Upper lobe of right lung (tissue), 1 donor: Measurements from ENCODE around the gene LRRN3. TPM values are rescaled to one million over a fixed set of nuclear protein-coding genes. Genes with fewer than 3 reads are reported as not detected.

Source experiments
- ATAC-seq: fragments of 200-7000 bp; cut with Tn5 transposase; one replicate; pipeline ENCODE4 v1.9.1; 2020; ENCODE audit warnings: mild to moderate bottlenecking, moderate library complexity
- DNase-seq: peaks from one replicate; pipeline ENCODE4 v3.0.0-alpha.2; 2020
- H3K27ac ChIP-seq: fragments of 200-600 bp; one replicate; pipeline ENCODE4 v1.8.0; 2022
- H3K27me3 ChIP-seq: fragments of 200-600 bp; one replicate; pipeline ENCODE4 v1.8.0; 2022; ENCODE audit warnings: mild to moderate bottlenecking
- H3K36me3 ChIP-seq: fragments of 200-600 bp; one replicate; pipeline ENCODE4 v1.8.0; 2022
- H3K4me1 ChIP-seq: fragments of 200-600 bp; one replicate; pipeline ENCODE4 v1.8.0; 2022
- H3K4me3 ChIP-seq: fragments of 200-600 bp; one replicate; pipeline ENCODE4 v1.8.0; 2022; ENCODE audit warnings: mild to moderate bottlenecking
- H3K9me3 ChIP-seq: fragments of 200-600 bp; one replicate; pipeline ENCODE4 v1.8.0; 2022
- intact Hi-C: fragments of 100-400 bp; cut with DNase I; formaldehyde crosslinking; loops from one replicate; pipeline ENCODE4 v1.11.0; 2022
- long read RNA-seq: library from polyadenylated mRNA; unstranded; transcript quantifications from one replicate; pipeline ENCODE4 v2.0.0, GENCODE V29; 2021
- total RNA-seq: library from RNA; stranded (reverse); fragmentation: NEBNext Ultra II Directional; extraction: Animal tissue kit (Norgen Biotek cat#: 25700); gene quantifications from one replicate; pipeline ENCODE4 v1.2.1, GENCODE V29; 2021
- TF ChIP-seq, protein P1 (sequence below): fragments of 200-600 bp; IDR thresholded peaks from one replicate; pipeline ENCODE4 v1.8.0; 2022; ENCODE audit warnings: antibody characterized with exemption
- donor health status: DM: no; HTN: yes; CAD: no; lungs with severe emphysema.

LRRN3 gene
- 8.9 TPM for total RNA-seq
- long read RNA-seq, transcript LRRN3-203 (2 exons, 3,513 nt), result major isoform, 10 of 22 reads
- long read RNA-seq, partial matches to known transcripts, result 0 of 22 reads
- long read RNA-seq, other reads (novel, unspliced or antisense), result 6 of 22 reads

DNA sequence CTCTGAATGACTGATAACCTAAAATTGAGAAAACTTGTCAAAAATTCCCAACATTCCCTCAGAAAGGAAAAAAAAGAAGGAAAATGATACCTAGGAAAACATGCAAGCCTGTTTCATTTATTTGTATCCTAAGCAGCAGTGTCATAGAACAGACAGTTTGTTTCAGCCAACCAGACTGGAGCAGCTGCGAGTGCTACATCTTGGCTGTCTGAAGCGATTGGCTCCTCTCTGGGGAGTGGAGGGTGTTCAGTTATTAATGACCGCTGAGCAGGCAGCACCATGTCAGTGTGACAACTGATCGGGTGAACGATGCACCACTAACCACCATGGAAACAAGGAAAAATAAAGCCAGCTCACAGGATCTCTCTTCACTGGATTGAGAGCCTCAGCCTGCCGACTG, at the start of gene LRRN3:
Gene LRRN3 (plus strand): TSS at position 282 of the 400 bp plus-strand sequence. CDS start 31,646 bp downstream, outside the sequence.
- Histone ChIP-seq H3K9me3 (no peaks in the 10 kb centered on the region), H3K27ac (peak within 1 kb of the TSS; percentile 28), H3K4me3 (peak within 1 kb of the TSS; percentile 42), H3K36me3 (no peaks in the 10 kb centered on the region), H3K27me3 (no peaks in the 10 kb centered on the region), H3K4me1 (no peaks in the 10 kb centered on the region)
- intact Hi-C loops, result no loop called here
- ATAC-seq (peak; percentile 67), DNase-seq (no peak)
- TF ChIP-seq, protein P1, sequence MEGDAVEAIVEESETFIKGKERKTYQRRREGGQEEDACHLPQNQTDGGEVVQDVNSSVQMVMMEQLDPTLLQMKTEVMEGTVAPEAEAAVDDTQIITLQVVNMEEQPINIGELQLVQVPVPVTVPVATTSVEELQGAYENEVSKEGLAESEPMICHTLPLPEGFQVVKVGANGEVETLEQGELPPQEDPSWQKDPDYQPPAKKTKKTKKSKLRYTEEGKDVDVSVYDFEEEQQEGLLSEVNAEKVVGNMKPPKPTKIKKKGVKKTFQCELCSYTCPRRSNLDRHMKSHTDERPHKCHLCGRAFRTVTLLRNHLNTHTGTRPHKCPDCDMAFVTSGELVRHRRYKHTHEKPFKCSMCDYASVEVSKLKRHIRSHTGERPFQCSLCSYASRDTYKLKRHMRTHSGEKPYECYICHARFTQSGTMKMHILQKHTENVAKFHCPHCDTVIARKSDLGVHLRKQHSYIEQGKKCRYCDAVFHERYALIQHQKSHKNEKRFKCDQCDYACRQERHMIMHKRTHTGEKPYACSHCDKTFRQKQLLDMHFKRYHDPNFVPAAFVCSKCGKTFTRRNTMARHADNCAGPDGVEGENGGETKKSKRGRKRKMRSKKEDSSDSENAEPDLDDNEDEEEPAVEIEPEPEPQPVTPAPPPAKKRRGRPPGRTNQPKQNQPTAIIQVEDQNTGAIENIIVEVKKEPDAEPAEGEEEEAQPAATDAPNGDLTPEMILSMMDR, result no peak

DNA sequence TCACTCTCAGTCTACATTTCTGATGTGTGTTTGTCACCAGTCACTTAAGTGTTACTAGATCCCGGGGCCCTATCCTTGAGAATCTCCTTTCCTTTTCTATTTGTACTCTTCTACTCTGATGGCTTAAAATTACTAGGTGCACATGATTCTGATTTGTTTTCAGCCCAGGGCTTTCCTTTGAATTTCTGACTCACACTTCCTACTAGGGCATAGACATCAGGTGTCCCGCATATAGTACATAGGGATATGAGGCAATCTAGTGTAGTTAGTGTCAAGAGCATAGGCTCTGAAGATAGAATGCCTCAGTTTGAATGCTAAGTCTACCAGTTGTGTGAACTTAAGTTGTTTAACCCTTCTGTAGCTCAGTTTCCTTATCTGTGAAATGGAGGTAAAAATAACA, 49.4 kb upstream of the LRRN3 start:
- H3K9me3 ChIP-seq, result no peaks in the 10 kb centered on the region
- H3K27me3 ChIP-seq, result no peaks in the 10 kb centered on the region
- intact Hi-C loops, result no loop called here
- H3K4me3 ChIP-seq, result no peak overlapping the region
- H3K27ac ChIP-seq, result no peak overlapping the region
- ATAC-seq (peak; percentile 57), DNase-seq (no peak)
- TF ChIP-seq, protein P1, result no peak
- no peaks in the 10 kb centered on the region for H3K4me1 ChIP-seq
- H3K36me3 ChIP-seq, result no peaks in the 10 kb centered on the region

DNA sequence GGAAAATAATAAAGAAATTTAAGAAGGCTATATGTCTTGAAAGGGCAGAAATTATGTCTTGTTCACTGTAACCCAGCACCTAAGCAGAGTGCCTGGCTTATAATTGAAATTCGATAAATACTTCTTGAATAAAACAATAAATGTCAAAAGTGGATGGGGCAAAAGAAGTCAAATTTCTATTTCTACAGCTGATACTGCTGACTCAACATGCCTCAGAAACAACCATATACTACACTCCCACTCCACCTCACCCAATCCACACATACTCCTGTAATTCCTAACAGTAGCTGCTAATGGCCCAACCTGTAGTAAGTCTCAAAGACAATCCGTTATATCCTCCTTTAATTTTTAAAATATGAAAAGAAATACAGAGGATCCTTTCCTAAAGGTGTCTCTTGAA, 48.1 kb upstream of the LRRN3 start:
- DNase-seq (no peak), ATAC-seq (no peak)
- Histone ChIP-seq H3K36me3 (no peaks in the 10 kb centered on the region), H3K4me3 (no peak overlapping the region), H3K9me3 (no peaks in the 10 kb centered on the region), H3K27ac (no peak overlapping the region), H3K27me3 (no peaks in the 10 kb centered on the region), H3K4me1 (no peaks in the 10 kb centered on the region)
- TF ChIP-seq, protein P1, result no peak
- intact Hi-C loops, result no loop called here

DNA sequence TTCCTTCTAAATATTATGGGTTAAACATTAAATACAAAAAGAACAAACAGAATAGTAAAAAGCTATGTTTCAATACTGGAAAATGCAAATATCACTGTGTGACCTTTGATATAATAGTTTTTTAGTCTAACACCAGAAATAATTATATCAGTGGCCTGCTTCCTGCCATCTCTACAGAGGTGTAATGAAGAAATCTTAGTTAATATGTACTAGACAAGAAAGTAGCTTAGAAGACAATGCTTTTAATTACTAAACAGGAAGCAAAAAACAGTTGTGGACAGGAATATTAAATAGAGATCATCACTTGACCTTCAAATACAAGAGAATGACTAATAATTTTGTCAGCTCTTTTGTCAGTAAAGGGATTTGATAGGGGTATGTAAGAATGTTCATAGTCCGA, 47.4 kb upstream of the LRRN3 start:
- Histone ChIP-seq H3K4me3 (no peak overlapping the region), H3K9me3 (no peaks in the 10 kb centered on the region), H3K27ac (no peak overlapping the region), H3K4me1 (no peaks in the 10 kb centered on the region), H3K27me3 (no peaks in the 10 kb centered on the region), H3K36me3 (no peaks in the 10 kb centered on the region)
- no peak for DNase-seq
- no peak for ATAC-seq
- intact Hi-C loops, result no loop called here
- TF ChIP-seq, protein P1, result no peak

DNA sequence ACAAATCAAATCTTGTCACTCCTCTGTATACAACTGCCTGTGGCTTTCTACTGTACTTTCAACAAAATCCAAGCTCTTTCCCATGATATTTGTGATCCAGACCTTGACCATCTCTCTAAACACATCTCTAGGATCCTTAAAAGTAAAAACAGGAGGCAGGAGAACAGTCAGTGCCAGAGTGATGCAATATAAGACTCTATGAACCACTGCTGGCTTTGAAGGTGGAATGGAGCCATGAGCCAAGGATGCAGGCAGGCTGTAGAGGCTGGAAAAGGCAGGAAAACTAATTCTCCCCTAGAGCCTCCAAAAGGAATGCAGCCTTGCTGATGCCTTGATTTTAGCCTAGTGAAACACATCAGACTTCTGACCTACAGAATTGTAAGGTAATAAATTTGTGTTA, 45.5 kb upstream of the LRRN3 start:
- intact Hi-C loops, result no loop called here
- Histone ChIP-seq H3K9me3 (no peaks in the 10 kb centered on the region), H3K27ac (no peak overlapping the region), H3K4me3 (no peak overlapping the region), H3K4me1 (no peaks in the 10 kb centered on the region), H3K36me3 (no peaks in the 10 kb centered on the region), H3K27me3 (no peaks in the 10 kb centered on the region)
- TF ChIP-seq, protein P1, result no peak
- DNase-seq, result no peak
- ATAC-seq, result no peak

DNA sequence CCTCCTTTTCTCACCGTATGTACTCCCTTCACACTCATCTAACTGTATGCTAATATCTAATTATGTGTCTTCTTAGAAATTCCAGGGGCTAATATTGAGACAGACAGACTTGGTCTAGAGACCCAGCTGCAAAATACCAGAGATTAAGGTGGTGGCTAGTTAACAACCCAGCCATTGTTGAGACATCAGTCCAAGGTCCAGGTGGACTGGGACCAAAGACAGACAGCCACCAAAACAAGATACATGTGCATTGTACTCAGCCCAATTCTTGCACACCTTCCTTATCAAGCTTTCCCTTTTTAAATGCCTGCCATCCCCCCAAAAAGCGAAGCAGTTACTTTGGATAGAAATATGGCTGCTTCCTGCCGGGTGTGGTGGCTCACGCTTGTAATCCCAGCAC, 43.3 kb upstream of the LRRN3 start:
- Histone ChIP-seq H3K27ac (no peak overlapping the region), H3K4me1 (no peaks in the 10 kb centered on the region), H3K9me3 (no peaks in the 10 kb centered on the region), H3K27me3 (no peaks in the 10 kb centered on the region), H3K36me3 (no peaks in the 10 kb centered on the region), H3K4me3 (no peak overlapping the region)
- ATAC-seq (no peak), DNase-seq (no peak)
- intact Hi-C loops, result no loop called here
- TF ChIP-seq, protein P1, result no peak
